A549 (cell line): ENCODE results near the gene NR3C2.

Experiments
- CEBPB ChIP-seq, 2 experiments: fragments of >200 bp in 1 of 2; sonication (Bioruptor Twin) in 1 of 2; formaldehyde crosslinking in 1 of 2; IDR thresholded peaks; 2 replicates each; pipeline ENCODE4 v1.6.1; 2012 to 2016
- CTCF ChIP-seq: fragments of >200 bp; sonication (Bioruptor Twin); formaldehyde crosslinking; IDR thresholded peaks from 3 replicates; pipeline ENCODE4 v1.5.1; 2016
- EP300 ChIP-seq, 2 experiments: fragments of >200 bp; sonication (Bioruptor Twin); formaldehyde crosslinking; IDR thresholded peaks; 2 replicates in 1 of 2; 3 replicates in 1 of 2; pipeline ENCODE4 v1.6.1; 2016 to 2017
- HMGXB4 ChIP-seq: fragments of 250-450 bp; sonication (Bioruptor Pico); IDR thresholded peaks from 2 replicates; pipeline ENCODE4 v1.5.0; 2021; ENCODE audit warnings: mild to moderate bottlenecking, moderate library complexity, borderline replicate concordance
- MAX ChIP-seq: IDR thresholded peaks from 2 replicates; pipeline ENCODE4 v1.6.1; 2012
- POLR2A ChIP-seq: IDR thresholded peaks from 2 replicates; pipeline ENCODE4 v1.6.1; 2012; ENCODE audit warnings: mild to moderate bottlenecking, low read length
- RAD21 ChIP-seq, 2 experiments: fragments of >200 bp in 1 of 2; sonication (Bioruptor Twin) in 1 of 2; formaldehyde crosslinking in 1 of 2; IDR thresholded peaks in 1 of 2; conservative IDR thresholded peaks in 1 of 2; 2 replicates in 1 of 2; 3 replicates in 1 of 2; pipeline ENCODE4 v1.6.1; 2012 to 2018; ENCODE audit warnings: inconsistent platforms in 1 of 2
- ZSCAN20 ChIP-seq: fragments of 250-450 bp; sonication (Bioruptor Pico); IDR thresholded peaks from 2 replicates; pipeline ENCODE4 v1.8.0; 2022; ENCODE audit warnings: mild to moderate bottlenecking, moderate library complexity

GRCh38 chr4:148270630-148271029 is 171.6 kb downstream of the NR3C2 start:
- TF ChIP-seq RAD21 (conservative IDR thresholded peaks at IDR 0.05 in 1 of 2, IDR thresholded peaks at IDR 0.05 in 1 of 2) (no peak), CTCF (no peak), POLR2A (no peak), EP300 (IDR thresholded peaks at IDR 0.05) (no peak), HMGXB4 (CRISPR knock-in tag) (no peak), ZSCAN20 (CRISPR knock-in tag) (no peak), CEBPB (IDR thresholded peaks at IDR 0.05) (no peak), MAX (no peak)
